RWPE2 (cell line): Measurements from ENCODE around the gene BRINP3.
A peak's percentile ranks its signal among the peaks of the same experiment; 100 is the strongest.

Experiments used
- ATAC-seq: fragments of 200-7000 bp; cut with Tn5 transposase; 3 replicates; pipeline ENCODE4 v1.9.1; 2021; ENCODE audit warnings: low read depth
- DNase-seq: peaks from one replicate; pipeline ENCODE4 v3.0.0-alpha.2; 2020; ENCODE audit warnings: low spot score
- H3K27ac ChIP-seq: fragments of 450-650 bp; 2 replicates; pipeline ENCODE4 v1.5.1; 2017; ENCODE audit warnings: mild to moderate bottlenecking; ENCODE audit not compliant: poor library complexity, severe bottlenecking
- H3K27me3 ChIP-seq: fragments of 250-450 bp; sonication (Bioruptor Pico); 2 replicates; pipeline ENCODE4 v1.5.1; 2021; ENCODE audit warnings: mild to moderate bottlenecking, moderate library complexity; ENCODE audit not compliant: insufficient read depth, poor library complexity, severe bottlenecking
- H3K36me3 ChIP-seq: fragments of 250-450 bp; sonication (Bioruptor Pico); 2 replicates; pipeline ENCODE4 v1.5.1; 2020; ENCODE audit warnings: low read depth, mild to moderate bottlenecking, moderate library complexity
- H3K4me1 ChIP-seq: fragments of 250-450 bp; sonication (Bioruptor Pico); 2 replicates; pipeline ENCODE4 v1.5.1; 2021; ENCODE audit warnings: mild to moderate bottlenecking, moderate library complexity; ENCODE audit not compliant: insufficient read depth, poor library complexity, severe bottlenecking
- H3K4me3 ChIP-seq: fragments of 250-450 bp; sonication (Bioruptor Pico); 2 replicates; pipeline ENCODE4 v1.5.1; 2021; ENCODE audit warnings: mild to moderate bottlenecking, moderate library complexity; ENCODE audit not compliant: severe bottlenecking
- H3K9me3 ChIP-seq: fragments of 250-450 bp; sonication (Bioruptor Pico); 2 replicates; pipeline ENCODE4 v1.5.1; 2021; ENCODE audit warnings: mild to moderate bottlenecking, moderate library complexity; ENCODE audit not compliant: severe bottlenecking
- TF ChIP-seq, protein P1 (sequence below): fragments of 450-650 bp; IDR thresholded peaks from one replicate; pipeline ENCODE4 v1.5.1; 2017; ENCODE audit warnings: mild to moderate bottlenecking, moderate library complexity; ENCODE audit not compliant: poor library complexity, severe bottlenecking

Gene BRINP3

DNA sequence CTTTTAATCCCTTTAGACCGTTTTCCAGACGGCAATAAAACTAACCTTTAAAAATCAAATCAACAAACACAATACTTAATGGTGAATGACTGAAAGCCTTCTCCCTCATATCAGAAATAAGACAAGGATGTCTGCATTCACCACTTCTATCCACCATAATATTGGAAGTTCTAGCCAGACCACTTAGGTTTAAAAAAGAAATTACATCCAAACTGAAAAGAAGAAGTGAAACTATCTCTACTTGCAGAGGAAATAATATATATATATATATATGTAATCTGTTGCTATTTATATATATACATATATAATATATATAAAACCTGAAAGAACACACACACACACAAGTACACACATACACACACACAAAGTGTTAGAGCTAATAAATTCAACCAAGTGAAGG is 100.4 kb downstream of the BRINP3 start:
- Histone ChIP-seq H3K9me3 (no peaks in the 10 kb centered on the region), H3K36me3 (no peaks in the 10 kb centered on the region), H3K4me3 (no peak overlapping the region), H3K4me1 (no peaks in the 10 kb centered on the region), H3K27ac (no peak overlapping the region), H3K27me3 (peaks cover 3% of the 10 kb centered on the region)
- no peak for DNase-seq
- TF ChIP-seq, protein P1, sequence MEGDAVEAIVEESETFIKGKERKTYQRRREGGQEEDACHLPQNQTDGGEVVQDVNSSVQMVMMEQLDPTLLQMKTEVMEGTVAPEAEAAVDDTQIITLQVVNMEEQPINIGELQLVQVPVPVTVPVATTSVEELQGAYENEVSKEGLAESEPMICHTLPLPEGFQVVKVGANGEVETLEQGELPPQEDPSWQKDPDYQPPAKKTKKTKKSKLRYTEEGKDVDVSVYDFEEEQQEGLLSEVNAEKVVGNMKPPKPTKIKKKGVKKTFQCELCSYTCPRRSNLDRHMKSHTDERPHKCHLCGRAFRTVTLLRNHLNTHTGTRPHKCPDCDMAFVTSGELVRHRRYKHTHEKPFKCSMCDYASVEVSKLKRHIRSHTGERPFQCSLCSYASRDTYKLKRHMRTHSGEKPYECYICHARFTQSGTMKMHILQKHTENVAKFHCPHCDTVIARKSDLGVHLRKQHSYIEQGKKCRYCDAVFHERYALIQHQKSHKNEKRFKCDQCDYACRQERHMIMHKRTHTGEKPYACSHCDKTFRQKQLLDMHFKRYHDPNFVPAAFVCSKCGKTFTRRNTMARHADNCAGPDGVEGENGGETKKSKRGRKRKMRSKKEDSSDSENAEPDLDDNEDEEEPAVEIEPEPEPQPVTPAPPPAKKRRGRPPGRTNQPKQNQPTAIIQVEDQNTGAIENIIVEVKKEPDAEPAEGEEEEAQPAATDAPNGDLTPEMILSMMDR: no peak
- ATAC-seq: no peak

DNA sequence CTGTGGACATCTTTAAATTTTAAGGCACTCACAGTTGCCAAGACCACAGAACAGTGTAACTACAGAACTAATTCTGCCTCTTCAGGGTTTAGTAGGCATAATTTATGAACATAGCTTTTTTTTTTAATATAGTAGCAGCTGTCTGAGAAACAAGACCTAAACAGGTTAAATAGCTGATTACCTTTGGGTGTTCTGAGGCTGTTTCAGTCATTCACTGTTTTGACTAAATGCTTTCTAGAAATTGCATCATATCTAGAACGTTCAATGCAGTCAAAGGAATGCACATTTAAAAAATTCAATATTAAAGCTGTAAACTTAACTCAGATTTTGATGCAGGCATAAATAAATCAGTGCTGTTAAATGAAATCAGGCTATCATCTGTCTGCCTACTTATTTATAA is 101.6 kb downstream of the BRINP3 start:
- H3K36me3 ChIP-seq: no peaks in the 10 kb centered on the region
- DNase-seq: no peak
- TF ChIP-seq, protein P1: no peak
- H3K4me3 ChIP-seq: no peak overlapping the region
- H3K27me3 ChIP-seq: peaks cover under 1% of the 10 kb centered on the region
- no peaks in the 10 kb centered on the region for H3K4me1 ChIP-seq
- no peak for ATAC-seq
- H3K9me3 ChIP-seq: no peaks in the 10 kb centered on the region
- no peak overlapping the region for H3K27ac ChIP-seq

DNA sequence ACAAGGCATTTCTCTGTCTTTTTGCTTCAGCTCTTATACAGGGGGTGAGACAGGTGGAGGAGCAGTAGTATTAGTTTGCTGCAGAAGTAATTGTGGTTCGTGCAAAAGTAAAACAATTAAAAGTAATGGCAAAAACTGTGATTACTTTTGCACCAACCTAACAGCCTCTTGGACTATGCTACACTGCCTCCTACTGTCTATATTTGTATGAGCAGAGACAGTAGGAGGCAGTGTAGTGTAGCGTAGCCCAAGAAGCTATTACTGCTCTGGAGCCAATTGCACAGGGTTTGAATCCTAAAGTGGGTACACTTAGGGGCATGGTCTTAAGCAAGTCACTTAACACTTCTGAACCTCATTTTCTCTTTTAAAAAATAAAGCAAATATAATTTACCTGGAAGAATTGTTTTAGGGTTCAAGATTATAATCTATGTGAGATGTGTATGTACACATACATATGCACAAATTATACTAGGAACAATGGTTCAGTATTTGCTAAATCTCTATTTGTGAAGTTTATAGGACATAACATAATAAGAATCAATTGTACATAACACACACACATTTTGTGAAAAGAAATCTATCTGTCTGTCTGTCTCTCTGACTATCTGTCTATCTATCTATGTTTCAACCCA is 103.8 kb downstream of the BRINP3 start:
- TF ChIP-seq, protein P1: peak; percentile 14
- no peak for DNase-seq

DNA sequence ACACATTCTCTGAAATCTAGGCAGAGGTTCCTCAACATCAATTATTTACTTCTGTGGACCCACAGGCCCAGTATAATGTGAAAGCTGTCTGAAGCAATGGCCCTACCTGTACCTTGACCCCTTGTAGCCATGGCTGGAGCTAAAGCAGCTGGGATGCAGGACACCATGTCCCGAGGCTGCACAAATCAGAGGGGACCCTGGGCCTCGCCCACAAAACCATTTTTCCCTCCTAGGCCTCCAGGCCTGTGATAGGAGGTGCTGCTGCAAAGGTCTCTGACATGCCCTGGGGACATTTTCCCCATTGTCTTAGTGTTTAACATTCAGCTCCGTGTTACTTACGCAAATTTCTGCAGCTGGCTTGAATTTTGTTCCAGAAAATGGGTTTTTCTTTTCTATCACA is 110.5 kb downstream of the BRINP3 start:
- H3K4me3 ChIP-seq: no peak overlapping the region
- no peaks in the 10 kb centered on the region for H3K4me1 ChIP-seq
- H3K9me3 ChIP-seq: no peaks in the 10 kb centered on the region
- no peaks in the 10 kb centered on the region for H3K36me3 ChIP-seq
- ATAC-seq (no peak), DNase-seq (no peak)
- H3K27ac ChIP-seq: no peak overlapping the region
- H3K27me3 ChIP-seq: no peaks in the 10 kb centered on the region
- TF ChIP-seq, protein P1: no peak

More for the DNA sequence above, 103.8 kb downstream of the BRINP3 start:
- H3K4me1 ChIP-seq: no peaks in the 10 kb centered on the region
- H3K4me3 ChIP-seq: no peak overlapping the region
- no peak for ATAC-seq
- no peaks in the 10 kb centered on the region for H3K9me3 ChIP-seq
- H3K27ac ChIP-seq: no peak overlapping the region
- no peaks in the 10 kb centered on the region for H3K27me3 ChIP-seq
- no peaks in the 10 kb centered on the region for H3K36me3 ChIP-seq

DNA sequence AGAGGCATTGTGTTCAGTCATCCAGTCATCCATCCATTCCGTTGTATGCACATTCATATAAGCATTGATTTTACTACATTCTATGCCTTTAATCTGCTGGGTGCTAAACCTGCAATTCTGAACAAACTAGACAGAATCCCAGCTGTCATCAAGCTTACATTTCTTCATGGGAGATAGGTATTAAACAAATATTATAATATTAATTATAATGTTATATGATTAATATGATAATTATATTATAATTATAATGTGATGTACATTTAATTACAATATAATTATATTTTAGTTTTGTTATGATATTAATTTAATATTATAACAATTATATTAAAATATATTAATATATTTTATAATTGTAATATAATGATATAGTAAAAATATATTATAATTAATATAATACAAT is 112.4 kb downstream of the BRINP3 start:
- Histone ChIP-seq H3K27ac (no peak overlapping the region), H3K9me3 (no peaks in the 10 kb centered on the region), H3K4me3 (no peak overlapping the region), H3K27me3 (no peaks in the 10 kb centered on the region), H3K4me1 (no peaks in the 10 kb centered on the region), H3K36me3 (no peaks in the 10 kb centered on the region)
- TF ChIP-seq, protein P1: no peak
- DNase-seq: no peak
- no peak for ATAC-seq
